ENCODE data around the gene GDAP2.

Gene GDAP2

DNA sequence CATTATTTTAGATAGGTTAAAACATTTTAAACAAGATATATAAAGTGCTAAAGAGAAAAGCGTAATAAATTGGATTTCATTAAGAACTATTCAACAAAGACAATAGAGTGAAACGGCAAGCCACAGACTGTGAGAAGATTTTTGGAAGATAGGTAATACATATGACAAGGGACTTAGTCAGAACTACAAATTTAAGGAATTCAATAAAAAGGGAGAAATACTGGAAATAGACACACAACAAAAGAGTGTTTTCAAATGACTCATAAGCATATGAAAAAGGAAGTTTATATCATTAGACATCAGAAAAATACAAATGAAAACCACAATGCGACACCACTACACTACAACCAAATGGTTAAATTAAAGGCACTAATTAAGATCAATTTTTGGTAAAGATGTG is 90.5 kb downstream of the GDAP2 start:
- DNase-seq: no peak

DNA sequence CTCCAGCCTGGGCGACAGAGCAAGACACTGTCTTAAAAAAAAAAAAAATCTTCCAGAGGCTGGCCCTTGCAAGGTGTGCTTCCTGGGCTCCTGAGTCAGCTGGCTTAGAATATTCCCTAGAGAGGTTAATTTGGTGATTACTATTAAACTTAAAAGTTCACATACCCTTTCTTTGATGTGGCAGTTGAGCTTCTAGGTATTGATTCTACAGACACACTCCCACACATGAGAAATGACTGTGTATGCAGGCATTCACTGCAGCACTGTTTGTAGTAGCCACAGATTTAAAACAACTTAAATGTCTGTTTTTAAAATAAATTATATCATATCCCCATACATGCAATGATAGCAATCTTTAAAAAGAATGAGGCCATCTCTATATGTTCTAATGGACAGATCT is 93.4 kb downstream of the GDAP2 start:
- DNase-seq: no peak

DNA sequence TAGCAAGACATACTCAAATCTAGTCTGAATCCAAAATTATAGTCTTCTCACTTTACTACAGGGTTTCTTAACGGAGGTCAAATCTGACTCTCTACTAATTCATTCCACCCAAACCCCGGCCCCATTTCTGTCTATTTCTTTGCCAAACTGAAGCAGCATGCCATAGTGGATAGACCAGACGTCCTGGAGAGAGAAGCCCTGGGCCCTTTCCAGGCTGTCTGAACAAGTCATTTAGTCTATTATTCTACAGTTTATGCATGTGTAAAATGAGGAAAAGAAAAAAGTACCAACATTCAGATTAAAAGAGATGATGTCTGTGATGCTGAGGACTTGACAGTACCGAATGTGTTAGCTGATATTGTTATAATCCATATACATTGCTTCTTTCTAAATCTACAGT is 95.0 kb downstream of the GDAP2 start:
- no peak for DNase-seq

DNA sequence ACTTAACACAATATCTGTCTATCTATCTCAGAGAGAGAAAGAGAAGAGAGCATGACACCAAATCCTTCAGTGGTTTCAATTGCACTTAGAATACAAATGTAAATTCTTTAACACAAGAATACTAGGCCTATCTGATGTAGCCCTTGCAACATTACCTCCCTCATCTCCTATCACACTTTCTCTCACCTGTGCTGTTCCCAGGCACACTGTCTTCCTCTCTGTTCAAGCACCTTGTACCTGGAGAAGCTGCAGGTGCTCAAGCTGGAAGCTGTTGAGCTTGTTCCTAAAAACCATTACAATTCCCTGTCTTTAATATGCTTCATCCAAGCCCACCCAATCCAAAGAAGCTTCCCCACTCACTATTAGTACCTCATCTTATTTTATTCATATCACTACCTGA is 97.0 kb downstream of the GDAP2 start:
- no peak for DNase-seq

DNA sequence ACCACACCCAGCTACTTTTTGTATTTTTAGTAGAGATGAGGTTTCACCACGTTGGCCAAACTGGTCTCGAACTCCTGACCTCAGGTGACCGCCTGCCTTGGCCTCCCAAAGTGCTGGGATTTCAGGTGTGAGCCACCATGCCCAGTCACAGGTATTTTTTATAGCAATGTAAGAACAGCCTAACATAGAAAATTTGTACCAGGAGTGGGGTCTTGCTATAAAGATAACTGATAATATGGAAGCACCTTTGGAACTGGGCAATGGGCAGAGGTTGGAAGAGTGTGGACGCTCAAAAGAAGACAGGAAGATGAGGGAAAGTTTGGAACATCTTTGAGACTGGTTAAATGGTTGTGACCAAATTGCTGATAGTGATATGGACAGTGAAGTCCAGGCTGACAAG is 99.2 kb downstream of the GDAP2 start:
- no peak for DNase-seq

DNA sequence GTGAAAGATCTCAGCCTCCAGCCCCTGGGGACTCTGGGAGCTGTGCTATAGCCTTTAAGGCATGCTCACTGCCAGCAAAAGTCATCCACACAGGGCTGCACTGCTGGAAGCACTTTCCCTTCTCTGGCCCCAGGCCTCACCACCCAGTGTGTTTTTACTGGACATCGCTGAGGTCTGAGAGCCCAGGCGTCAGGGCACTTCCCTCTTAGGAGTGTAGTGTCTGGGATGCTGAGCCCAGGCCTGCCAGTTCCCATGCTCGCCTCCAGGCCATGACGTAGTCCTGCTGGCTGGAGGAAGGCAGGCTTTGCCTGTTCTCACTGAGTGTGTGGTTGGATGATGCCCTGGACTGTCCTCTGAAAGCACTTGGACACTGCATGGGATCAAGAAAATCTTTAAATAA is 101.2 kb downstream of the GDAP2 start:
- no peak for DNase-seq

DNA sequence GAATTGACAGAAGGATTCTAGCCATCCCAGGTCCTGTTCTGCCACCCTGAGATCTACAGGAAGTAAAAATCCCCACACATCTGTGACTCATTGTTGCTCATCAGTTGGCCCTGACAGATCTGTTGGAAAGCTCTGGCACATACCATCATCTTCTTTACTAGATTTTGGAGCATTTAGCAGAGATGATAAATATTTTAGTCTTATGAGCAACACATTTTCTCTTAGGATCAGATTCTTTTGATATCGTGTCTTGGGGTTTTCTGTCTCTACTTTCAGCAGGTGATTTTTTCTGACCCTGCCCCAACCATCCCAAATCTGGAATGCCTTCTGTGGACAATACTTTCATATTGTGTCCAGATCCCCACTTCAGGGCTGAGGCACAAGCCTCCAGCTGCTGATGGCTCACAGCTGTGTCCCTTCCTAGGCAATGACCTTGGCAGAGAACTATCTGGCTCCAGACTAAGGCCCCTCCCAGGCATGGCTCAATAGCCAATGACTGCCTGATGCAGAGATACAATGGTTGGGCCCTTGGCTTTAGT is 102.8 kb downstream of the GDAP2 start:
- no peak for DNase-seq

DNA sequence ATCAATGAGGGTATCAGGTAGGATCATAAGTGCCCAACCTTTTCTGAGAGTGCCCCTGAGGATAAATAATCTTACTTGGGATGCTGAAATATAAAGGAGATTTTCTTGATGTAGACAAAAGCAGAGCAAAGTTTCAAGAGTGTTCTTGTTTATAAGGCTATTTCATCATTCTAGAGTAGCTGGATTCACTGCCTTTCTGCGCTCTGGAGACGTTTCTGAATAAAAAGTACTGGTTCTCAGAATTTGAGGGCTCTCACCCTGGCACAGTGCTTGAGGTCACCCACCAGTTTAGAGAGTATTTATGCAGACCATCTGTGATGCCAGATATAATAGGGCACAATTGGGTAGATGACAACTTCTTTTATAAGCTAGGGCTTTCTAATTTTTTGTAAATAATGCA is 103.3 kb downstream of the GDAP2 start:
- DNase-seq: no peak

DNA sequence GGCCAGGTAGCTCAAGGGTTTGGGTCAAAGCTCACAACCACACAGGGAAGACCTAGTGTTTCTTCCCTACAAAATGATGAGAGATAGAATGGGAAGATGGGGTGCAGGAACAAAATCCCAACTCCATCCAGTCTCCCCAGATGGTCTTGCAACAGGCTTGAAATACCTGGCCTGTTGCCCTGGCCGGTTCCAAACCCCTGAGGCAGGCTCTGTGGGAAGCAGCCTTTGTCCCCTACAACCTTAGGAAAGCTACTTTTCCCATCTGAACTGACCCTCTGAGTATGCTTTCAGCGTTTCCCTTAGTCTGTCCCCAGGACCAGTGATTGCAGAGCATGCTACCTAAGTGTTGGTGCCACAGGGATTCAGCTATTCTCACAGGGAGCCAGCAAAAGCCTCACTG is 104.0 kb downstream of the GDAP2 start:
- DNase-seq: no peak

DNA sequence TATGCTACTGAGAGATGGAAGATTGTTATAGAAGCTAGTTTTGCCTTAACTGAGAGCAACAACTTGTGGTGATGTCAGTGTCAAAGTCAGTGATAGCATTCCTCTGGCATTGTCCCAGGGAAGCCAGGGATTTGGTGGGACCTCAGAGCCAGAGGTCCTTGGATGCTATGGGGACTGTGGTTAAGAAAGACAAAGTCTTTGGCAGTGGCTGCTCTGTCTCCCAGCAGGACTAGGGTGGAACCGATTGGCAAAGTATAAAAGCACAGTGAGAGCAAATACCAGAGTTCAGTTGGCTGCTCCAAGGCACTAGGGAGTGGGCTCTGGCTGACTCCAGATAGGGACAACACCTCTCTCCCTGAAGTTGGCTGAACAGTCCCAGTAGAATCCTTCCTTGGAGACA is 104.8 kb downstream of the GDAP2 start:
- DNase-seq: no peak

DNA sequence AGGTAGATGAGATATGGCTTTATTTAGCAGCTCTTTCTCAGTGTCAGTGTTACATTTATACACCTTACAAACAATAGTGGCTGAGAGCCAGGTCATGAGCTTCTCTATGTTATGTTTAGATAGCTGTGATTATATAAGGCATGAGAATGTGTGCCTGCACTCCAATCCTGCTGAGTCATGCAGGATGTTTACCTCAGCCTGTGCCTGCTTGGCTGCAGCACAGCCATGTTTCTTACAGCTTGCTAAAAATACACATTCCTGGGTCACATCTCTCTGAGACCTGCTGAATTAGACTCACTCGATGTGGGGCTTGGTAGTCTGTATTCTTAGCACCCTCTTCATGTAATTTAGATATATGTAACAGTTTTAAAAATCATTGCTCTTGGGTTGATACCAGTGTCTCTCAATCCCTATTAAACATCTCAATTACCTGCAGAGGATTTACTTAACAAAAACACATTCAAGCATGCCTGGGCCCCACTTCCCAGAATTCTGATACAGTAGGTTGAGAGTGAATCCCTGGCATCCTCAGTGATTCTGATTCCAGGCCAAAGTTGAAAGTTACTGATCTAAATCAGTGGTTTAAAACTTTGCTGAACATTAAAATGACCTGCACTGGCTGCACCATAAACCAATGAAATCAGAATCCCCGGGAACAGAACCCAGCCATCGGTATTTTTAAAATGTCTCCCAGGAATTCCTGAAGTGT is 107.5 kb downstream of the GDAP2 start:
- peak; percentile 59 to 77 for DNase-seq

DNA sequence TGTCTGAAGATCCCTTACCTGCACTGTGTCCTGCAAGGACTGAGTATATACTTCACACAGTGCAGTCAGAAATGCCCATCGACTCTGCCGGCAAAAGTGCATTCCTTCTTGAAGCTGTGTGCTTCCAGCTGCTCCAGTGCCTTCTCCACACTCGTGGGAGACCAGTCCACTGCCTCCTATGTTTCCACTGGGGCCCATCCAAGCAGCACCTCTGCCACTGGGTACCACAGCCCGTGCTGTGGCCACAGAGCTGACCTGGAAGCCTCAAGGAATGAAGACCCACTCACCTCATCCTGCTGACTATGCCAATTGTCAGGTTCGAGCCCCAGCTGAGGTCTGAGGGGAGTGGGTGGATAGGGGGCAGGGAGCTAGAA is 108.1 kb downstream of the GDAP2 start:
- DNase-seq: no peak

DNA sequence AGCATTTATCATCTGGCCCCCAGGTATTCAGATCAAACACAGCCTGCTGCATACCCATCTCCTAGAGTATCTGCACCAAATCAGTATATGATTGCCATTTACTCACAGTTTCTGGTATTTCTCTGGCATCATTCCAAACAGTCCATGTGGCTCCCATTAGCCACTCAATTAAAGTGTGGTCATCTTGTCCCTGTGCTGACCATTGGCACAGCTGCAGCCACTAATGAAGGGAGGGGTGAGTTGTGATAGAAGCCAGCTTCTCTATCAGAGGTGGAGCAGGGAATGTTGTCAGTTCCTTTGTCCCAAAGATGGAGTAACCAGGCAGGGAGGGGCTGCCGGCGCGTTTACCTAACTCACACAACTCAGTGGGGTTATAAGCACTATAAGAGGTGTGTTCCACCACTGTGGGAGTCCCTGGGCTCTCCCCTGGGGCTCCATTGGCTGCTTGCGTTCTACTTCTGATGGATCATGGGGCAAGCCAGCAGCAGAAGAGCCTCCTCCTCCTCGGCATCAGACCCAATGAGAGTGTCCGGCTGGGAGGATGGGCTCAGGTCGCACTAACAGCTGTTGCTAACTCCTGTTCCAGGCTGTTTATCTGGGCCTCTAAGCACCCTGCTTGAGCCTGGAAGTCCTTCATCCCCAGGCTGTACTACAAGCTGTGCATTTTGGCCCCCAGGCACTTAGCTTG is 108.6 kb downstream of the GDAP2 start:
- peak in 1 of 2 experiments; percentile 28 for DNase-seq

DNA sequence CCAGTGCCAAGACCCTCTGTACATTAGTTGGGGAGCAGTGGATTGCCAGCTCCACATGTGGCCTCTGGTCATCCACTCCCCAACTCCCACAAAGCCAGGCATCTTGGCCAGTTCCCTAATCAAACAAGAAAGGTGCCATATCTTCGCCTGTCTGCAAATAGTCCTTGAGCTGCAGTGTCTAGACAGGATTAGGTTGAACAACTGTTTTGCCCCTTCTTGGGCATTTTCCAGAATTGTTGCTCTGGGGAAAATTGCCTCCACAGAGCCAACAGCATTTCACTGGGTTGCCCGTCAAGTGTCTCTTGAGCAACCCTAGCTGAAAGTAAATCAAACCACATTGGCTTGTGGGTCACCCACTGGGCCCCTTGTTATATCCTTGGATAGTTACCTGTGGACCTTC is 109.3 kb downstream of the GDAP2 start:
- DNase-seq: no peak

DNA sequence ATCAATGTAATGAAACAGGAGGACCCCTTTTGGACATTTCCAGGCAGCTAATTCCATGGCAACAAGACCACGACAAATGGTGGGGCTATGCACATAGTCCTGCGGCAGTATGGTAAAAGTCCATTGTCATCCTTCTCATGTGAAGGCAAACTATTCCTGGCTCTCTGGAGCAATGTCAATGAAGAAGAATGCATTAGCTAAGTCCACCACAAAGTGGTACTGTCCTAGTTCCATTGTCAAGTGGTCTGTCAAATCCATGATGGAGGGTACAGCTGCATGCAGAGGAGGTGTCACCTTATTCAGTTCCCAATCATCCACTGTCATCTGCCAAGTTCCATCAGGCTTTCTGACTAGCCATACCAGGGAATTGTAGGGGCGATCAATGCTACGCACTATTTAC is 110.1 kb downstream of the GDAP2 start:
- no peak for DNase-seq

DNA sequence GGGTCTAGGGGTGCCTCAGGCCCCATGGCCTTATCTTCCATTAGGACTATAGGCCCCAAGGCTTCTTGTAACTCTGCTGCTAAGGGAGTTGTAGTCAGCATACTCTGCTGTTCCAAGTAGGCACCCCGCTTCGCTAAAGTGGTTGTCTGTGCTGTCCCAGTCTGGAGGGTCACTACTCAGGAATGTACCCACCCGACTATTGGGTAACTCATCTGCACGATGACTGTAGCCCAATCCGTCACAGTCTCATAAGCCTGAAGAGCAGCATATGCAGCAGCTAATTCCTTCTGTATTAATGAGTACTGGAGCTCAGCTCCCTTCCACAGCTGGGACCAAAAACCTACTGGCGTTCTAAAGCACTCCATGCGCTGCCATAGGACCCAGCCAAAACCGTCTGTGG is 111.0 kb downstream of the GDAP2 start:
- DNase-seq: no peak

DNA sequence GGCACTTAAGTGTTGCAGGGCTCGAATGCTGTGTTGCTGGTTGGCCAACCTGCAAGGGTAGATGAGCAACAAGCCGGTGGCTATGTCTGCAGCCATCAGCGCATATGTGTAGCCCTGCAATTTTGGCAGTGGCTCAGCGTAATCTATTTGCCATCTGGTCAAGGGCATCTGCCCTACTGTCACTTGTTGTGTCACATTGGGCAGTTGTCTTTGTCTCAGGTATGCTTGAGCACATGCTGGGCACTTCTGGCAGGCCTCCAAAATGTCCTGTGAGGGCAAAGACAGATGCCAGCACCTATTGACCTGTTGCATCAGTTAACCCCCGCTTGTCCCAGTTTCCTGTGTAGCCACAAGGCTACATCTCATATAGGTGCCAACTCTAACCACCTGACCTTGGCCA is 111.8 kb downstream of the GDAP2 start:
- no peak for DNase-seq

DNA sequence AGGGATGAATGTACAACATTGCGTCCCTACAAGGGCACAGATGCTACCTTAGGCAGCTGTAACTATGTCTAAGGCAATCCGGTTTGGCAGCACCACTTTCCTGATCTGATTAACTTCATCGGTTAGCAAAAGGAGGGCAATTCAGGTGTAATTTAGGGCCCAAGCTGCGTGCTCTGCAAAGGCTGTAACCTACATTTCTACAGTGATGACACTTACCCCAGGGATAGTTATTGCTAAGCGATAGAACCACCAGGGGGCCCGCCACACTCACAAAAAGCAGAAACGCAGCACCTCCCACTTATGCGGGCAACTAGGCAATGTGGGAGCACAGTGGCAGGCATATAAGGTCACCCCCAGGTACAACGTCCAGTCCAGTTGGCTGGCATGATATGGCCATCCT is 113.5 kb downstream of the GDAP2 start:
- DNase-seq: no peak

DNA sequence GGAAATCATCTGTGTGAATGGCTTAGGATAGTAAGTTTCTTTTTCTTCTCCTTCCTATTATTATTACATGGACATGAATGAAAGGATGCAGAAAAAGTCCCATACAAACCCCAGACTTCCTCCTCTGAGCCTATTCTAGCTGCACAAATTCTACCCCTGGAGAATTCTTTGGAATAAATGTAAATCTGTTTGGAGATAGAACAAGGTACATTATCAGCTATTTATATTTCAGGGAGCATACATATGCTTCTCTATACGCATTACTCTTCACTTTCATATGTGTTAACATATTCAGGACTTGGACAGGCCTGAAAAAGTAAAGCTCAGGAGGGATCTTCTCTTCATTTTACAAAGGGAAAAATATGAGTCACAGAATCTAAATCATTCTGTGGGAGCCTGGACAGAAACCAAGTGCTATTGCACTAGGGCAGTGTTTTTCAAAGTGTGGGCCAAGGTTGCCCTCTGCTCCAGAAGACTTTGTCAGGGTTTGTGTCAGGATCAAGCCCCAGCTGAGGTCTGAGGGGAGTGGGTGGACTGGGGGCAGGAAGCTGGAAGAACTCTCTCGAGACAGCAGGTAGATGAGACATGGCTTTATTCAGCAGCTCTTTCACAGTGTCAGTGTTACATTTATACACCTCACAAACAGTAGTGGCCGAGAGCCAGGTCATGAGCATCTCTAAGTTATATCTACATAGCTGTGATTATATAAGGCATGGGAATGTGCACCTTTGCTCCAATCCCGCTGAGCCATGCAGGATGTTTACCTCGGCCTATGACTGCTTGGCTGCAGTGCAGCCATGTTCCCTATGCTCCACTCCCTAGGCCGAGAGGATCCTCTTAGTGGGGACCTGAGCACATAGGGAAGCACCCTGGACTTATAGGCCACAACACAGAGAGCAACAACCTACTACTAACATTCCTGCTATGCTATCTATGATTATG is 114.3 kb downstream of the GDAP2 start:
- DNase-seq: no peak

Data from SHP77 (cell line).